ENCODE measurements around the gene ZNF679. TPM values are rescaled to one million over a fixed set of nuclear protein-coding genes. Genes with fewer than 3 reads are reported as not detected.
"Not testable (repeated sequence)": the region's sequence is repeated elsewhere in the genome, so short reads cannot be mapped to it uniquely, and the experiment has no call there.

Gene ZNF679
- not detected for total RNA-seq (2013)
- polyA plus RNA-seq (not detected), polyA minus RNA-seq (not detected in 2 replicates), total RNA-seq (0 to 0.15 (median 0) reads per million in 11 experiments)

DNA sequence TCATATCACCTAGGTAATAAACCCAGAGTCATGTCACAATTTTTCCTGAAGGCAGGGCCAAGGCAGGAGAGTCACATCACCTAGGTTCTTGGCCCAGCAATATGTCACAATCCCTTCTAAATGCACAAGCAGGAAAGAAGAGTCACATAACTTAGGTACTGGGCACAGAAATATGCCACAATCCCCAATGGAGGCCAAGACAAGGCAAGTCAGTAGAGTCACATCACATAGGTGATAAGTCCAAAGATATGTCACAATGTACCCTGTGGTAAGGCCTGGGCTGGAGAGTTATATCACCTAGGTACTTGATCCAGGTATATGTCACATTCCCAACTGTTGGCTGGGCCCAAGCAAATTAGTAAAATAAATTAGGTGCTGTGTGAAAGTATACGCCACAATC, at the start of gene ZNF679:
ZNF679 (plus strand) TSS at position 301 of the 400 bp plus-strand sequence. CDS start 20,644 bp downstream, outside the sequence.
- peaks cover 16 to 77% (median 48%) of the 10 kb centered on the region in 7 donors for H3K9me3 Mint-ChIP-seq
- WGBS (ENCODE audit: insufficient coverage): 100% methylated on average over 1 of the region's 1 CpG
- H3K4me1 ChIP-seq (ENCODE audit: control insufficient read depth in 1 of 2, insufficient read depth in 2 of 2, low read length in 2 of 2); intact Hi-C loops (cut with micrococcal nuclease); H3K27me3 ChIP-seq (ENCODE audit: control insufficient read depth in 2 of 2, insufficient read depth in 2 of 2, low read length in 2 of 2); H3K27ac ChIP-seq (ENCODE audit: low read depth in 1 of 2, low read length in 2 of 2); H3K36me3 ChIP-seq (replicated peaks in 1 of 2; ENCODE audit: control insufficient read depth in 1 of 2, insufficient read depth in 2 of 2, low read length in 2 of 2); H3K79me2 ChIP-seq (ENCODE audit: insufficient read depth, low read length); H2AFZ ChIP-seq (ENCODE audit: insufficient read depth, low read depth, low read length, poor library complexity, severe bottlenecking); H3K9ac ChIP-seq (ENCODE audit: insufficient read depth, low read length, poor library complexity, severe bottlenecking); H3K4me2 ChIP-seq (replicated peaks; ENCODE audit: extremely low read depth, low read length, poor library complexity, severe bottlenecking); H3K27me3 Mint-ChIP-seq (ENCODE audit: low read depth in 3 of 3); DNase-seq; H3K4me3 ChIP-seq (replicated peaks in 1 of 3; ENCODE audit: low read depth in 2 of 3, low read length in 3 of 3); H3K4me3 Mint-ChIP-seq; H3K36me3 Mint-ChIP-seq; H3K4me1 Mint-ChIP-seq; H4K20me1 ChIP-seq (ENCODE audit: insufficient read depth, low read length); H3K27ac Mint-ChIP-seq: not testable (repeated sequence)
- peaks cover 60 to 89% of the 10 kb centered on the region in 2 donors for H3K9me3 ChIP-seq (replicated peaks in 1 of 2; ENCODE audit: control insufficient read depth in 1 of 2, insufficient read depth in 1 of 2, low read length in 2 of 2)

GRCh38 chr7:64180989-64181388, 47.3 kb upstream of the ZNF679 start:
- no peak overlapping the region for H3K4me3 ChIP-seq (replicated peaks in 1 of 3; ENCODE audit: low read depth in 2 of 3, low read length in 3 of 3)
- H2AFZ ChIP-seq (ENCODE audit: insufficient read depth, low read depth, low read length, poor library complexity, severe bottlenecking): no peak overlapping the region
- H3K36me3 Mint-ChIP-seq: no peaks in the 10 kb centered on the region
- no peak overlapping the region for H3K27ac ChIP-seq (ENCODE audit: low read depth in 1 of 2, low read length in 2 of 2)
- no peak overlapping the region for H3K9ac ChIP-seq (ENCODE audit: insufficient read depth, low read length, poor library complexity, severe bottlenecking)
- H3K79me2 ChIP-seq (ENCODE audit: insufficient read depth, low read length): no peaks in the 10 kb centered on the region
- no peak overlapping the region for H3K27ac Mint-ChIP-seq
- peaks cover 11 to 38% (median 18%) of the 10 kb centered on the region in 7 donors for H3K9me3 Mint-ChIP-seq
- H3K36me3 ChIP-seq (replicated peaks in 1 of 2; ENCODE audit: control insufficient read depth in 1 of 2, insufficient read depth in 2 of 2, low read length in 2 of 2): no peaks in the 10 kb centered on the region
- H3K4me3 Mint-ChIP-seq: no peak overlapping the region
- TF ChIP-seq, protein P1, sequence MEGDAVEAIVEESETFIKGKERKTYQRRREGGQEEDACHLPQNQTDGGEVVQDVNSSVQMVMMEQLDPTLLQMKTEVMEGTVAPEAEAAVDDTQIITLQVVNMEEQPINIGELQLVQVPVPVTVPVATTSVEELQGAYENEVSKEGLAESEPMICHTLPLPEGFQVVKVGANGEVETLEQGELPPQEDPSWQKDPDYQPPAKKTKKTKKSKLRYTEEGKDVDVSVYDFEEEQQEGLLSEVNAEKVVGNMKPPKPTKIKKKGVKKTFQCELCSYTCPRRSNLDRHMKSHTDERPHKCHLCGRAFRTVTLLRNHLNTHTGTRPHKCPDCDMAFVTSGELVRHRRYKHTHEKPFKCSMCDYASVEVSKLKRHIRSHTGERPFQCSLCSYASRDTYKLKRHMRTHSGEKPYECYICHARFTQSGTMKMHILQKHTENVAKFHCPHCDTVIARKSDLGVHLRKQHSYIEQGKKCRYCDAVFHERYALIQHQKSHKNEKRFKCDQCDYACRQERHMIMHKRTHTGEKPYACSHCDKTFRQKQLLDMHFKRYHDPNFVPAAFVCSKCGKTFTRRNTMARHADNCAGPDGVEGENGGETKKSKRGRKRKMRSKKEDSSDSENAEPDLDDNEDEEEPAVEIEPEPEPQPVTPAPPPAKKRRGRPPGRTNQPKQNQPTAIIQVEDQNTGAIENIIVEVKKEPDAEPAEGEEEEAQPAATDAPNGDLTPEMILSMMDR (IDR thresholded peaks at IDR 0.05): no peak
- intact Hi-C loops (cut with micrococcal nuclease): loop anchor here in 1 of 2 donors (5.0 kb wide), 1 partner anchor 436 kb away; no protein-coding TSS in a partner anchor
- H3K27me3 ChIP-seq (ENCODE audit: control insufficient read depth in 2 of 2, insufficient read depth in 2 of 2, low read length in 2 of 2): no peaks in the 10 kb centered on the region
- no peaks in the 10 kb centered on the region for H3K4me1 Mint-ChIP-seq
- DNase-seq: no peak
- H4K20me1 ChIP-seq (ENCODE audit: insufficient read depth, low read length): no peaks in the 10 kb centered on the region
- peaks cover 23 to 38% of the 10 kb centered on the region in 2 donors for H3K9me3 ChIP-seq (replicated peaks in 1 of 2; ENCODE audit: control insufficient read depth in 1 of 2, insufficient read depth in 1 of 2, low read length in 2 of 2)
- H3K27me3 Mint-ChIP-seq (ENCODE audit: low read depth in 3 of 3): peaks cover 0 to 9% (median 0%) of the 10 kb centered on the region in 3 donors
- no peak overlapping the region for H3K4me2 ChIP-seq (replicated peaks; ENCODE audit: extremely low read depth, low read length, poor library complexity, severe bottlenecking)
- 34% methylated on average over 3 of the region's 4 CpGs for WGBS (ENCODE audit: insufficient coverage)
- H3K4me1 ChIP-seq (ENCODE audit: control insufficient read depth in 1 of 2, insufficient read depth in 2 of 2, low read length in 2 of 2): no peaks in the 10 kb centered on the region
